Heart right ventricle (tissue), 16 donors: ENCODE results near the gene FAM171A2. TPM values are rescaled to one million over a fixed set of nuclear protein-coding genes. Genes with fewer than 3 reads are reported as not detected.

Source experiments
- ATAC-seq, 8 donors: fragments of 200-7000 bp; cut with Tn5 transposase; one replicate each; pipeline ENCODE4 v1.9.1; 2020; ENCODE audit warnings: mild to moderate bottlenecking in 8 of 8, moderate library complexity in 8 of 8, moderate number of reproducible peaks in 1 of 8
- DNase-seq, 2 donors: peaks; one replicate each; pipeline ENCODE4 v3.0.0-alpha.2; 2020
- H3K27ac ChIP-seq, 10 donors: fragments of 200-600 bp; sonication (generic) in 2 of 10; one replicate each; pipeline versions ENCODE4 v1.5.0 to v1.8.0; 2020 to 2022; ENCODE audit warnings: mild to moderate bottlenecking in 3 of 10
- H3K27me3 ChIP-seq, 7 donors: fragments of 200-600 bp; one replicate each; pipeline ENCODE4 v1.8.0; 2021 to 2022; ENCODE audit warnings: mild to moderate bottlenecking in 2 of 7
- H3K36me3 ChIP-seq, 9 donors: fragments of 200-600 bp; sonication (generic) in 1 of 9; one replicate each; pipeline versions ENCODE4 v1.5.0 to v1.8.0; 2020 to 2022; ENCODE audit warnings: mild to moderate bottlenecking in 2 of 9
- H3K4me1 ChIP-seq, 9 donors: fragments of 200-600 bp; sonication (generic) in 1 of 9; one replicate each; pipeline versions ENCODE4 v1.5.0 to v1.8.0; 2020 to 2022; ENCODE audit warnings: mild to moderate bottlenecking in 4 of 9
- H3K4me3 ChIP-seq, 10 donors: fragments of 200-600 bp; sonication (generic) in 2 of 10; one replicate each; pipeline versions ENCODE4 v1.5.0 to v1.8.0; 2020 to 2022; ENCODE audit warnings: mild to moderate bottlenecking in 7 of 10, moderate library complexity in 2 of 10
- H3K9me3 ChIP-seq, 11 donors: fragments of 200-600 bp in 10 of 11; sonication (generic) in 2 of 11; one replicate each; pipeline versions ENCODE4 v1.5.0 to v1.8.0; 2013 to 2022; ENCODE audit warnings: mild to moderate bottlenecking in 2 of 11, control low read depth in 1 of 11, moderate library complexity in 1 of 11
- WGBS, 2 donors: extraction: QIAGEN DNeasy Blood & Tissue Kit; methylation state at CpG; one replicate each; pipeline ENCODE4 v1.1.7; 2013; ENCODE audit warnings: inconsistent platforms in 1 of 2; 5-methylcytosine and 5-hydroxymethylcytosine counted together
- intact Hi-C, 10 donors: fragments of 100-400 bp; cut with DNase I; formaldehyde crosslinking; loops; one replicate each; pipeline versions ENCODE4 v1.11.1 to v1.14.2; 2022
- polyA plus RNA-seq, 2 donors: library from polyadenylated mRNA; stranded (reverse); fragments of 200-250 nt; gene quantifications; one replicate each; pipeline ENCODE4 v1.2.3, GENCODE V29; 2013
- total RNA-seq, 10 donors: library from RNA; stranded (reverse); fragmentation: NEBNext Ultra II Directional in 3 of 10; extraction: Animal tissue kit (Norgen Biotek cat#: 25700) in 3 of 10; gene quantifications; one replicate each; pipeline versions ENCODE4 v1.2.1 to v1.2.4, GENCODE V29; 2021 to 2023
- TF ChIP-seq, protein P1 (sequence below), 9 donors: fragments of 200-600 bp; sonication (generic) in 2 of 9; IDR thresholded peaks; one replicate each; pipeline versions ENCODE4 v1.5.0 to v1.8.0; 2021 to 2022; ENCODE audit warnings: antibody characterized with exemption in 9 of 9, mild to moderate bottlenecking in 5 of 9, moderate library complexity in 1 of 9
- donor health status: Arrhythmogenic right ventricular cardiomyopathy.
- donor health status: ischemic (EF 13 %, LVEDD 7.1; RV severe dilation, severe dysfunction).
- donor health status: healthy with polysubstance abuse.
- donor health status: DM: no; HTN: yes; CAD: no.
- donor health status: DM: no; HTN: no; CAD: no.
- donor health status: ischemic (EF 25% LVEDD 6.9; RV normal size, moderate dysfunction).
- donor health status: ischemic (EF 25% LVEDD 5.7; RV mildly dilated, moderate dysfunction).
- donor health status: healthy.
- donor health status: DM: yes; HTN: yes; CAD: no.
- donor health status: Ischemic cardiomyopathy.
- donor health status: ischemic (EF 35%, LVEDD 5.7; RV mildly dilated, moderate dysfunction).
- donor health status: nonischemic (EF 11% LVEDD 7.7; RV severe dilation, severe dysfunction).
- donor health status: DM: yes; HTN: yes; CAD: no.
- donor health status: PGD.
- donor health status: ischemic (EF 29% LVEDD 5.4; RV normal size, mild dysfunction).
- donor health status: nonischemic (EF 23%, LVEDD 6.1; RV moderate dilation, normal function).

FAM171A2 gene
- total and polyA plus RNA-seq, 12 donors = 0.25 to 0.95 (median 0.46) TPM

DNA sequence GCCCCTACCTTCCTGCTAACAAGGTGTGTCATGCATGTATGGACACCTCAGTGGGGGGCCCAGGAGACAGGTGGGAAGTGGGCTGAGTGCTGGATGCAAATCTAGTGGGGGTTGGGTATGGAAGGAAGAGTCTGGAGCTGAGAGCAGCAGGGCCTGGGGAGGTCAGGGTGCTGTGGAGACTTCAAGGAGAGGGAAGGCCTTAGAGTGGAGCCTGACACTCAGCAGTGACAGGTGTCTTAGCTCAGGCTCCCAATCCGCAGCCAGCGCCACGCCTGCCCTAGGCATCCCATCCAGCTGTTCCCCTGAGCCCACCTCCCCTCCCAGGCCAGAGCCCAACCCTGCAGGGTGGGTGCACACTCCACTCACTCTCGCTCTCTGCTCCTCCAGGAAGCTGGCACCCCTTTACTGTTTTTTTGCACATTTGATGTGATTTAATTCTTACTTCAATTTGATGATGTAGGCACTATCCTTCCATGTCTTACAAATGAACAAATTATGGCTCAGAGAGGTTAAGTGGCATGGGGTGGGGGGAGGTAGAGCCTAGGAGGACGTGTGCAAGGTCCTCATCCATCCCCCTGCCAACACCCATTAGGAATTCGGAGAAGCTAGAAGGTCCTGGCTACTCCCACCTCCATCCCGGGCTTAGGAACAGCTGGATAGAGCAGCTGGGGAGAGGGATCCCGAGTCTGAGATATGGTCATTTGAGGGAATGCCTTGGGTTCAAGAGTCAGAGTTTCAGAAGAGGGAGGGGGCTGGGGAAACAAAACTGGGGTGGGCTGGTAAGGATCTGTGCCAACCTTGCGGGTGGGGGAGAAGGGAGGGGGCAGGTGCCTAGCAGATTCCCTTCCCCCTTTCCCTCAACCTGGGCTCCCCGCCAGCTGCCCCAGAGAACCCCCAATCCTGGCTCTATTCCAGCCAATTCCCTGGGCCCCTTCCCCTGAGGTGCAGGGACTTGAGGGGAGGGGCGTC, 2.1 kb downstream of the FAM171A2 start:
- Histone ChIP-seq H3K4me3 (peak overlapping the region in 1 of 10 donors; percentile 78), H3K4me1 (peaks cover 0 to 32% (median 17%) of the 10 kb centered on the region in 9 donors), H3K9me3 (no peaks in the 10 kb centered on the region), H3K36me3 (no peaks in the 10 kb centered on the region), H3K27me3 (peaks cover 0 to 41% (median 0%) of the 10 kb centered on the region in 7 donors), H3K27ac (no peak overlapping the region)
- DNase-seq (no peak), ATAC-seq (peak in 2 of 8 donors; percentile 3 to 19)
- 56 to 59% methylated on average over 11 of the region's 11 CpGs for WGBS, 2 donors
- TF ChIP-seq, protein P1, sequence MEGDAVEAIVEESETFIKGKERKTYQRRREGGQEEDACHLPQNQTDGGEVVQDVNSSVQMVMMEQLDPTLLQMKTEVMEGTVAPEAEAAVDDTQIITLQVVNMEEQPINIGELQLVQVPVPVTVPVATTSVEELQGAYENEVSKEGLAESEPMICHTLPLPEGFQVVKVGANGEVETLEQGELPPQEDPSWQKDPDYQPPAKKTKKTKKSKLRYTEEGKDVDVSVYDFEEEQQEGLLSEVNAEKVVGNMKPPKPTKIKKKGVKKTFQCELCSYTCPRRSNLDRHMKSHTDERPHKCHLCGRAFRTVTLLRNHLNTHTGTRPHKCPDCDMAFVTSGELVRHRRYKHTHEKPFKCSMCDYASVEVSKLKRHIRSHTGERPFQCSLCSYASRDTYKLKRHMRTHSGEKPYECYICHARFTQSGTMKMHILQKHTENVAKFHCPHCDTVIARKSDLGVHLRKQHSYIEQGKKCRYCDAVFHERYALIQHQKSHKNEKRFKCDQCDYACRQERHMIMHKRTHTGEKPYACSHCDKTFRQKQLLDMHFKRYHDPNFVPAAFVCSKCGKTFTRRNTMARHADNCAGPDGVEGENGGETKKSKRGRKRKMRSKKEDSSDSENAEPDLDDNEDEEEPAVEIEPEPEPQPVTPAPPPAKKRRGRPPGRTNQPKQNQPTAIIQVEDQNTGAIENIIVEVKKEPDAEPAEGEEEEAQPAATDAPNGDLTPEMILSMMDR (IDR thresholded peaks at IDR 0.05) = no peak
- intact Hi-C loops = no loop called here

DNA sequence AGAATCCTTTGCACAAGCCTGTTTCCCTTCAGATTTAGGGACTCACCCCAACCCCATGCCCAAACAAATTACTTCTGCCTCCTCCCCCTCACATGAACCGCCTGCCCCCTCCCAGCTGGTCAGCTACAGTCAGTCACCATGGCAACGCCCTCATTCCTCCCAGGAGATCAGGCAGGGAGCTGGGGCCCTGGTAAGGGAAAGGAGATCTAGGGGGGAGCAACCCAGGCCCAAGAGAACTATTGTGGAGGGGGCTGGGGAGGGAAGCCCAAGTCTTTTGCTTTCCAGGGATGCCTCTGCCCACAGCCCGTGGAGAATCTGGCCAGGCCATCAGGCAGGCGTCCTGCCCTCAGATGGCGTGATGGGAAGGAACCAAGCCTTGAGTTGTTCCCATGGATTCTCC, 2.8 kb downstream of the FAM171A2 start:
- no peaks in the 10 kb centered on the region for H3K9me3 ChIP-seq
- H3K4me1 ChIP-seq = peaks cover 0 to 32% (median 17%) of the 10 kb centered on the region in 9 donors
- no peak overlapping the region for H3K4me3 ChIP-seq
- no peak overlapping the region for H3K27ac ChIP-seq
- TF ChIP-seq, protein P1 (IDR thresholded peaks at IDR 0.05) = no peak
- WGBS, 2 donors = 56 to 58% methylated on average over 5 of the region's 5 CpGs
- ATAC-seq = peak in 2 of 8 donors; percentile 13 to 28
- H3K36me3 ChIP-seq = no peaks in the 10 kb centered on the region
- peaks cover 0 to 34% (median 0%) of the 10 kb centered on the region in 7 donors for H3K27me3 ChIP-seq
- intact Hi-C loops = no loop called here
- DNase-seq = no peak

DNA sequence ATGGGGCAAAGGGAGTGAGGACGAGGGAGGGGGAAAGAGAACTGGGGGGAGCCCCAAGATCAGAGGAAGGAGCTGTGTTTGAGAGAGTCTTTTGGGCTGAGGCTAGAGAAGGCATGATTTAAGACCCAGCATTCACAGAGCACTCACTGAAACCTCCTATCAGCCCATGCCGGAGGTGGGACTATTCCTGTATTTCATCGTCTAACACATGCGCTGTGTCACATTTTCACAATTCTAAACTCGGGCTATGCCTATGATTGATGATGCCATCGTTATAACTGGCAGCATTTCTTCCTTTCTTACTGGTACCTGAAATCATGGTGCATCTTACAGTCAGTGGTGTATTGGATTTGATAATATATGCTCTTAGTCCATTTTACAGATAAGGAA, 3.5 kb downstream of the FAM171A2 start:
- DNase-seq (no peak), ATAC-seq (no peak)
- 63 to 71% methylated on average over 6 of the region's 6 CpGs for WGBS, 2 donors
- H3K9me3 ChIP-seq = no peaks in the 10 kb centered on the region
- no peak overlapping the region for H3K4me3 ChIP-seq
- no peaks in the 10 kb centered on the region for H3K36me3 ChIP-seq
- no peak overlapping the region for H3K27ac ChIP-seq
- intact Hi-C loops = no loop called here
- peaks cover 0 to 32% (median 17%) of the 10 kb centered on the region in 9 donors for H3K4me1 ChIP-seq
- peaks cover 0 to 30% (median 0%) of the 10 kb centered on the region in 7 donors for H3K27me3 ChIP-seq
- TF ChIP-seq, protein P1 (IDR thresholded peaks at IDR 0.05) = no peak

DNA sequence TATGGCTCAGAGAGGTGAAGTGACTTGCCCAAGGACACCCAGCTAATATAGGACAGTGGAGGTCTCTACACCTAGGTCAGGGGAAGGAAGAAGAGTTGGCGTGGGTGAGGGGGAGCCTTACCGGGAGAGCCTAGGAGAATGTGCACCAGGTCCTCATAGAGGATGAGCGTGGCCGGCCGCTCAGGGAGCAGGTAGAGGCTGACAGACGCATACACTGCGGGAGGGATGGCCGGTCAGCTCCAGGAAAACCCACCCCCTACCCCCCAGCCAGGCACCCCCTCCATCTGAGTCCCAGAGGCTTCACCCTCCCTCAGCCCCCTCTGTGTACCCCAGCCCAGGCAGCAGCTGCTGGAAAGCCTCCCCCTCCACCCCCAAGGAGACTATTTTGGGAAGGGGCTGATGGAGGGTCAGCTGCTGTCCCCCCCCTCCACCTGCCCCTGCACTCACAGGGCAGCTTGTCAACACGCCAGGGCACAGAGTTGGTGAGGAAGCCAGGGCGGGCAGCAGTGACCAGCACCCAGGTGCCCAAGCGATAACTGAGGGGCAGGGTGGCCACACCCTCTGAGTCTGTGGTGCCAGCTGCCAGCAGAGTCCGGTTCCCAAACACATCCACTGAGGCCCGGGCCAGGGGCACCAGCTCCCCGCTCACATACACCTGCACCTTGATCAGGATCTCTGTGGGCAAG, 4.1 kb downstream of the FAM171A2 start:
- peaks cover 0 to 24% (median 0%) of the 10 kb centered on the region in 7 donors for H3K27me3 ChIP-seq
- no peaks in the 10 kb centered on the region for H3K36me3 ChIP-seq
- no peak overlapping the region for H3K27ac ChIP-seq
- H3K4me3 ChIP-seq = no peak overlapping the region
- TF ChIP-seq, protein P1 (IDR thresholded peaks at IDR 0.05) = no peak
- DNase-seq (no peak), ATAC-seq (no peak)
- WGBS, 2 donors = 91 to 93% methylated on average over 14 of the region's 14 CpGs
- intact Hi-C loops = no loop called here
- H3K4me1 ChIP-seq = peaks cover 0 to 32% (median 17%) of the 10 kb centered on the region in 9 donors
- no peaks in the 10 kb centered on the region for H3K9me3 ChIP-seq
